Measurements from ENCODE around the gene FOXP1.

Gene FOXP1

GRCh38 chr3:71577011-71577410, 6.5 kb downstream of the FOXP1 start:
- H3K27me3 ChIP-seq (ENCODE audit: control insufficient read depth, insufficient read depth, low read length), result no peaks in the 10 kb centered on the region
- H3K4me3 ChIP-seq (ENCODE audit: low read length), result no peak overlapping the region
- H3K4me1 ChIP-seq (ENCODE audit: control insufficient read depth, insufficient read depth, low read length), result peaks cover 22% of the 10 kb centered on the region
- no peaks in the 10 kb centered on the region for H3K9me3 ChIP-seq (ENCODE audit: control insufficient read depth, low read length)
- no peak overlapping the region for H3K9ac ChIP-seq (ENCODE audit: low read length)
- H3K36me3 ChIP-seq (ENCODE audit: control insufficient read depth, insufficient read depth, low read length), result no peaks in the 10 kb centered on the region

- H3K4me1 ChIP-seq (ENCODE audit: control insufficient read depth, insufficient read depth, low read length), result peaks cover 16% of the 10 kb centered on the region
- no peaks in the 10 kb centered on the region for H3K36me3 ChIP-seq (ENCODE audit: control insufficient read depth, insufficient read depth, low read length)
- H3K9me3 ChIP-seq (ENCODE audit: control insufficient read depth, low read length), result no peaks in the 10 kb centered on the region
- H3K9ac ChIP-seq (ENCODE audit: low read length), result no peak overlapping the region
- no peaks in the 10 kb centered on the region for H3K27me3 ChIP-seq (ENCODE audit: control insufficient read depth, insufficient read depth, low read length)
- no peak overlapping the region for H3K4me3 ChIP-seq (ENCODE audit: low read length)
Observed at GRCh38 chr3:71575433-71575832, 8.1 kb downstream of the FOXP1 start.

- no peaks in the 10 kb centered on the region for H3K36me3 ChIP-seq (ENCODE audit: control insufficient read depth, insufficient read depth, low read length)
- no peak overlapping the region for H3K9ac ChIP-seq (ENCODE audit: low read length)
- H3K4me3 ChIP-seq (ENCODE audit: low read length), result no peak overlapping the region
- H3K4me1 ChIP-seq (ENCODE audit: control insufficient read depth, insufficient read depth, low read length), result peaks cover 7% of the 10 kb centered on the region
- no peaks in the 10 kb centered on the region for H3K9me3 ChIP-seq (ENCODE audit: control insufficient read depth, low read length)
- H3K27me3 ChIP-seq (ENCODE audit: control insufficient read depth, insufficient read depth, low read length), result no peaks in the 10 kb centered on the region
Observed at GRCh38 chr3:71573181-71573580, 10.3 kb downstream of the FOXP1 start.

- H3K4me3 ChIP-seq (ENCODE audit: low read length), result no peak overlapping the region
- H3K9me3 ChIP-seq (ENCODE audit: control insufficient read depth, low read length), result no peaks in the 10 kb centered on the region
- no peaks in the 10 kb centered on the region for H3K36me3 ChIP-seq (ENCODE audit: control insufficient read depth, insufficient read depth, low read length)
- H3K27me3 ChIP-seq (ENCODE audit: control insufficient read depth, insufficient read depth, low read length), result no peaks in the 10 kb centered on the region
- no peaks in the 10 kb centered on the region for H3K4me1 ChIP-seq (ENCODE audit: control insufficient read depth, insufficient read depth, low read length)
- no peak overlapping the region for H3K9ac ChIP-seq (ENCODE audit: low read length)
Observed at GRCh38 chr3:71570546-71570945, 13.0 kb downstream of the FOXP1 start.

- H3K4me3 ChIP-seq (ENCODE audit: low read length), result no peak overlapping the region
- no peaks in the 10 kb centered on the region for H3K9me3 ChIP-seq (ENCODE audit: control insufficient read depth, low read length)
- no peak overlapping the region for H3K9ac ChIP-seq (ENCODE audit: low read length)
- peaks cover 15% of the 10 kb centered on the region for H3K4me1 ChIP-seq (ENCODE audit: control insufficient read depth, insufficient read depth, low read length)
- no peaks in the 10 kb centered on the region for H3K36me3 ChIP-seq (ENCODE audit: control insufficient read depth, insufficient read depth, low read length)
- no peaks in the 10 kb centered on the region for H3K27me3 ChIP-seq (ENCODE audit: control insufficient read depth, insufficient read depth, low read length)
Observed at GRCh38 chr3:71568207-71568606, 15.3 kb downstream of the FOXP1 start.

GRCh38 chr3:71566776-71567175, 16.8 kb downstream of the FOXP1 start:
- H3K36me3 ChIP-seq (ENCODE audit: control insufficient read depth, insufficient read depth, low read length), result no peaks in the 10 kb centered on the region
- H3K4me1 ChIP-seq (ENCODE audit: control insufficient read depth, insufficient read depth, low read length), result peaks cover 21% of the 10 kb centered on the region
- H3K4me3 ChIP-seq (ENCODE audit: low read length), result no peak overlapping the region
- no peak overlapping the region for H3K9ac ChIP-seq (ENCODE audit: low read length)
- no peaks in the 10 kb centered on the region for H3K27me3 ChIP-seq (ENCODE audit: control insufficient read depth, insufficient read depth, low read length)
- no peaks in the 10 kb centered on the region for H3K9me3 ChIP-seq (ENCODE audit: control insufficient read depth, low read length)

GRCh38 chr3:71565976-71566375, 17.6 kb downstream of the FOXP1 start:
- Histone ChIP-seq H3K4me1 (ENCODE audit: control insufficient read depth, insufficient read depth, low read length) (peaks cover 21% of the 10 kb centered on the region), H3K4me3 (ENCODE audit: low read length) (no peak overlapping the region), H3K27me3 (ENCODE audit: control insufficient read depth, insufficient read depth, low read length) (no peaks in the 10 kb centered on the region), H3K9ac (ENCODE audit: low read length) (no peak overlapping the region), H3K9me3 (ENCODE audit: control insufficient read depth, low read length) (no peaks in the 10 kb centered on the region), H3K36me3 (ENCODE audit: control insufficient read depth, insufficient read depth, low read length) (no peaks in the 10 kb centered on the region)

- Histone ChIP-seq H3K9ac (ENCODE audit: low read length) (no peak overlapping the region), H3K27me3 (ENCODE audit: control insufficient read depth, insufficient read depth, low read length) (no peaks in the 10 kb centered on the region), H3K4me3 (ENCODE audit: low read length) (no peak overlapping the region), H3K36me3 (ENCODE audit: control insufficient read depth, insufficient read depth, low read length) (no peaks in the 10 kb centered on the region), H3K4me1 (ENCODE audit: control insufficient read depth, insufficient read depth, low read length) (peaks cover 21% of the 10 kb centered on the region), H3K9me3 (ENCODE audit: control insufficient read depth, low read length) (no peaks in the 10 kb centered on the region)
Observed at GRCh38 chr3:71565316-71565715, 18.2 kb downstream of the FOXP1 start.

GRCh38 chr3:71564361-71564760, 19.2 kb downstream of the FOXP1 start:
- H3K9ac ChIP-seq (ENCODE audit: low read length), result no peak overlapping the region
- H3K27me3 ChIP-seq (ENCODE audit: control insufficient read depth, insufficient read depth, low read length), result no peaks in the 10 kb centered on the region
- H3K4me1 ChIP-seq (ENCODE audit: control insufficient read depth, insufficient read depth, low read length), result peaks cover 21% of the 10 kb centered on the region
- H3K4me3 ChIP-seq (ENCODE audit: low read length), result no peak overlapping the region
- no peaks in the 10 kb centered on the region for H3K9me3 ChIP-seq (ENCODE audit: control insufficient read depth, low read length)
- no peaks in the 10 kb centered on the region for H3K36me3 ChIP-seq (ENCODE audit: control insufficient read depth, insufficient read depth, low read length)

GRCh38 chr3:71563827-71564226, 19.7 kb downstream of the FOXP1 start:
- no peaks in the 10 kb centered on the region for H3K9me3 ChIP-seq (ENCODE audit: control insufficient read depth, low read length)
- H3K4me1 ChIP-seq (ENCODE audit: control insufficient read depth, insufficient read depth, low read length), result peaks cover 21% of the 10 kb centered on the region
- no peak overlapping the region for H3K4me3 ChIP-seq (ENCODE audit: low read length)
- no peaks in the 10 kb centered on the region for H3K27me3 ChIP-seq (ENCODE audit: control insufficient read depth, insufficient read depth, low read length)
- no peak overlapping the region for H3K9ac ChIP-seq (ENCODE audit: low read length)
- no peaks in the 10 kb centered on the region for H3K36me3 ChIP-seq (ENCODE audit: control insufficient read depth, insufficient read depth, low read length)

GRCh38 chr3:71562938-71563337, 20.6 kb downstream of the FOXP1 start:
- Histone ChIP-seq H3K9me3 (ENCODE audit: control insufficient read depth, low read length) (no peaks in the 10 kb centered on the region), H3K4me3 (ENCODE audit: low read length) (no peak overlapping the region), H3K27me3 (ENCODE audit: control insufficient read depth, insufficient read depth, low read length) (no peaks in the 10 kb centered on the region), H3K4me1 (ENCODE audit: control insufficient read depth, insufficient read depth, low read length) (peaks cover 21% of the 10 kb centered on the region), H3K9ac (ENCODE audit: low read length) (no peak overlapping the region), H3K36me3 (ENCODE audit: control insufficient read depth, insufficient read depth, low read length) (no peaks in the 10 kb centered on the region)

- Histone ChIP-seq H3K9ac (ENCODE audit: low read length) (no peak overlapping the region), H3K36me3 (ENCODE audit: control insufficient read depth, insufficient read depth, low read length) (no peaks in the 10 kb centered on the region), H3K27me3 (ENCODE audit: control insufficient read depth, insufficient read depth, low read length) (no peaks in the 10 kb centered on the region)
Observed at GRCh38 chr3:71560665-71561064, 22.9 kb downstream of the FOXP1 start.

GRCh38 chr3:71559578-71560162, 23.9 kb downstream of the FOXP1 start:
- H3K9ac ChIP-seq (ENCODE audit: low read length), result no peak overlapping the region
- H3K27me3 ChIP-seq (ENCODE audit: control insufficient read depth, insufficient read depth, low read length), result no peaks in the 10 kb centered on the region
- no peaks in the 10 kb centered on the region for H3K36me3 ChIP-seq (ENCODE audit: control insufficient read depth, insufficient read depth, low read length)
- no peaks in the 10 kb centered on the region for H3K9me3 ChIP-seq (ENCODE audit: control insufficient read depth, low read length)
- H3K4me1 ChIP-seq (ENCODE audit: control insufficient read depth, insufficient read depth, low read length), result peaks cover 20% of the 10 kb centered on the region
- H3K4me3 ChIP-seq (ENCODE audit: low read length), result no peak overlapping the region

More at GRCh38 chr3:71560665-71561064, 22.9 kb downstream of the FOXP1 start:
- H3K4me3 ChIP-seq (ENCODE audit: low read length), result no peak overlapping the region
- no peaks in the 10 kb centered on the region for H3K9me3 ChIP-seq (ENCODE audit: control insufficient read depth, low read length)
- H3K4me1 ChIP-seq (ENCODE audit: control insufficient read depth, insufficient read depth, low read length), result peaks cover 21% of the 10 kb centered on the region
